Type B pancreatic cell (in vitro differentiated cells): Measurements from ENCODE around the gene IL22RA1. TPM values are rescaled to one million over a fixed set of nuclear protein-coding genes. Genes with fewer than 3 reads are reported as not detected.

ENCODE experiments used
- DNase-seq: peaks from one replicate; pipeline ENCODE4 v3.0.0; 2021; ENCODE audit warnings: mixed read lengths; ENCODE audit not compliant: unreplicated experiment; ENCODE audit errors: extremely low spot score
- H3K27ac Mint-ChIP-seq: 2 replicates; pipeline ENCODE4 v1.8.0; 2021; ENCODE audit warnings: mild to moderate bottlenecking, mixed read lengths
- H3K27me3 Mint-ChIP-seq: 2 replicates; pipeline ENCODE4 v1.8.0; 2021; ENCODE audit warnings: mixed read lengths
- H3K36me3 Mint-ChIP-seq: 2 replicates; pipeline ENCODE4 v1.8.0; 2021; ENCODE audit warnings: mixed read lengths
- H3K4me1 Mint-ChIP-seq: one replicate; pipeline ENCODE4 v1.8.0; 2021; ENCODE audit warnings: mixed read lengths; ENCODE audit not compliant: unreplicated experiment
- H3K4me3 Mint-ChIP-seq: 2 replicates; pipeline ENCODE4 v1.8.0; 2021; ENCODE audit warnings: mild to moderate bottlenecking, mixed read lengths
- H3K9me3 Mint-ChIP-seq: 2 replicates; pipeline ENCODE4 v1.8.0; 2021; ENCODE audit warnings: mixed read lengths
- total RNA-seq: library from RNA; stranded (reverse); gene quantifications from 2 replicates; pipeline ENCODE4 v1.2.1, GENCODE V29; 2021; ENCODE audit warnings: low replicate concordance
- TF ChIP-seq, protein P1 (sequence below): fragments of 200-600 bp; sonication (generic); conservative IDR thresholded peaks from 2 replicates; pipeline ENCODE4 v1.5.0; 2021; ENCODE audit warnings: antibody characterized with exemption, mild to moderate bottlenecking

The IL22RA1 gene
- total RNA-seq, 1 donor from 2014 or later = 1.1 TPM

DNA sequence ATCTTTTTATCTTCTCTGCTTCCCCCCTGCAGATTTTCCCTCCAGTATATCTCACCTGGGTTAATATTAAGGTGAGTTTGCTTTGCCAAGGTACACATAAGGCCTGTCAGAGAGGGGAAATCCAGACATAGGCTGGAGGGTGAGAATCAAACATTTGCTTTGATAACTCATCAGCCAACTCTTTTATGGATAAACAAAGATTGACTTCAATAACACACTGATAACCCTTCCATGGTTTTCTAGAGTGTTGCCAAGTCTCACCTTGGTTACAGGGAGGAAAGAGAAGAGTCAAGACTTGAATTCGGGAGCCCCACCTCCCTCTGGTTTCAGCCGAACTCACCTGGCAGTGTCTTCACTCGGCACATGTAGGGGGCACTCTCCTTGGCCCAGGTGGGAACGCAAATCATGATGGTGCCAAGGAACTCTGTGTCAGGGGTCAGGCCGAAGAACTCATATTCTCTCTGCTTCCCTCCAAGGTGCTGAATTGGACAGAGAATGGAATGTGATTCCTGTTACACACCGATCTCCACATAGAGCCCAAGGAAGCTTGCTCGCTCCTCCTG is 15.1 kb downstream of the IL22RA1 start:
- no peaks in the 10 kb centered on the region for H3K27me3 Mint-ChIP-seq
- no peak overlapping the region for H3K4me3 Mint-ChIP-seq
- H3K27ac Mint-ChIP-seq = no peak overlapping the region
- DNase-seq = no peak
- H3K9me3 Mint-ChIP-seq = no peaks in the 10 kb centered on the region
- H3K4me1 Mint-ChIP-seq = no peaks in the 10 kb centered on the region
- TF ChIP-seq, protein P1, sequence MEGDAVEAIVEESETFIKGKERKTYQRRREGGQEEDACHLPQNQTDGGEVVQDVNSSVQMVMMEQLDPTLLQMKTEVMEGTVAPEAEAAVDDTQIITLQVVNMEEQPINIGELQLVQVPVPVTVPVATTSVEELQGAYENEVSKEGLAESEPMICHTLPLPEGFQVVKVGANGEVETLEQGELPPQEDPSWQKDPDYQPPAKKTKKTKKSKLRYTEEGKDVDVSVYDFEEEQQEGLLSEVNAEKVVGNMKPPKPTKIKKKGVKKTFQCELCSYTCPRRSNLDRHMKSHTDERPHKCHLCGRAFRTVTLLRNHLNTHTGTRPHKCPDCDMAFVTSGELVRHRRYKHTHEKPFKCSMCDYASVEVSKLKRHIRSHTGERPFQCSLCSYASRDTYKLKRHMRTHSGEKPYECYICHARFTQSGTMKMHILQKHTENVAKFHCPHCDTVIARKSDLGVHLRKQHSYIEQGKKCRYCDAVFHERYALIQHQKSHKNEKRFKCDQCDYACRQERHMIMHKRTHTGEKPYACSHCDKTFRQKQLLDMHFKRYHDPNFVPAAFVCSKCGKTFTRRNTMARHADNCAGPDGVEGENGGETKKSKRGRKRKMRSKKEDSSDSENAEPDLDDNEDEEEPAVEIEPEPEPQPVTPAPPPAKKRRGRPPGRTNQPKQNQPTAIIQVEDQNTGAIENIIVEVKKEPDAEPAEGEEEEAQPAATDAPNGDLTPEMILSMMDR = no peak
- H3K36me3 Mint-ChIP-seq = no peaks in the 10 kb centered on the region

GRCh38 chr1:24127134-24127800 is 15.7 kb downstream of the IL22RA1 start:
- Mint-ChIP-seq H3K9me3 (no peaks in the 10 kb centered on the region), H3K36me3 (no peaks in the 10 kb centered on the region)

DNA sequence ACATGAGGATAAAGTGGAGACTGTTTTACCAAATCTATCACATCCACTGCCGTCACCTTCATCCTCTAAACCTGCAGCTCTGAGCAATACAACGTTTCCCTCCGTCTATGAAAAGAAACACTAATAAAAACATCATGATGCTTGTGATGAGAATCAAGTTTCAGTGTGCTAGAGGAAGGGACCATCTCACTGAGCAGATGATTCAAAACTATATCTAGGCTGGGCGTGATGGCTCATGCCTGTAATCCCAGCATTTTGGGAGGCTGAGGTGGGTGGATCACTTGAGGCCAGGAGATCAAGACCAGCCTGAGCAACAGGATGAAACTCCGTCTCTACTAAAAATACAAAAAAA is 16.3 kb downstream of the IL22RA1 start:
- DNase-seq = no peak
- Mint-ChIP-seq H3K27ac (no peak overlapping the region), H3K4me3 (no peak overlapping the region), H3K9me3 (no peaks in the 10 kb centered on the region), H3K27me3 (no peaks in the 10 kb centered on the region), H3K4me1 (no peaks in the 10 kb centered on the region), H3K36me3 (no peaks in the 10 kb centered on the region)
- TF ChIP-seq, protein P1 = no peak

More at GRCh38 chr1:24127134-24127800, 15.7 kb downstream of the IL22RA1 start:
- Mint-ChIP-seq H3K4me1 (no peaks in the 10 kb centered on the region), H3K27ac (no peak overlapping the region), H3K27me3 (no peaks in the 10 kb centered on the region), H3K4me3 (no peak overlapping the region)
- TF ChIP-seq, protein P1 = no peak
- no peak for DNase-seq

GRCh38 chr1:24126018-24126671 is 16.8 kb downstream of the IL22RA1 start:
- H3K9me3 Mint-ChIP-seq = no peaks in the 10 kb centered on the region
- no peaks in the 10 kb centered on the region for H3K36me3 Mint-ChIP-seq
- H3K27me3 Mint-ChIP-seq = no peaks in the 10 kb centered on the region
- H3K4me1 Mint-ChIP-seq = no peaks in the 10 kb centered on the region
- no peak overlapping the region for H3K4me3 Mint-ChIP-seq
- no peak overlapping the region for H3K27ac Mint-ChIP-seq
- TF ChIP-seq, protein P1 = no peak
- no peak for DNase-seq

DNA sequence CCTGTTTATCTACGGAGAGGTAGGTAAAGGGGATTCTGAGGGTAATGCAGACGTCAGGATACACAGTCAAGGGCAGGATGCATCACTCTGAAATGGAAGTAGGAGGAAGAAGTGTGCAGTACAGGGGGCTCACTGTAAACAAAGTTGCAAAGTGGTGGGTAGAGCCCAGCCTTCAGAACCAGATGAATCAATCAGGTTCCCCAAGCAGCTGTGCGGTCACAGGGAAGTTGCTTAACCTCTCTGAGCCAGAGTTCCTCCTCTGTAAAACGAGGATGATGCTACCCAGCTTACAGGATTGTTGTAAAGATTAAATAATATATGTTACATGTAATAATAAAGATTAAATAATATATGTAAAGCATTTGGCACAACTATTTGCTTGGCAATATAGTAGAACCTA is 17.5 kb downstream of the IL22RA1 start:
- Mint-ChIP-seq H3K27ac (no peak overlapping the region), H3K36me3 (no peaks in the 10 kb centered on the region), H3K27me3 (no peaks in the 10 kb centered on the region), H3K4me3 (no peak overlapping the region), H3K4me1 (peaks cover 1% of the 10 kb centered on the region), H3K9me3 (no peaks in the 10 kb centered on the region)
- TF ChIP-seq, protein P1 = no peak
- no peak for DNase-seq
